Progenitor cell of endocrine pancreas (in vitro differentiated cells): Measurements from ENCODE around the gene NCKAP5. TPM values are rescaled to one million over a fixed set of nuclear protein-coding genes. Genes with fewer than 3 reads are reported as not detected.
A peak's percentile ranks its signal among the peaks of the same experiment; 100 is the strongest.

ENCODE experiments used
- DNase-seq: peaks from one replicate; pipeline ENCODE4 v3.0.0; 2021; ENCODE audit warnings: low spot score; ENCODE audit not compliant: unreplicated experiment
- H3K27ac Mint-ChIP-seq: 2 replicates; pipeline ENCODE4 v1.8.0; 2021; ENCODE audit warnings: mild to moderate bottlenecking, moderate library complexity, mixed read lengths
- H3K27me3 Mint-ChIP-seq: 2 replicates; pipeline ENCODE4 v1.8.0; 2021; ENCODE audit warnings: mixed read lengths
- H3K36me3 Mint-ChIP-seq: 2 replicates; pipeline ENCODE4 v1.8.0; 2022; ENCODE audit warnings: mixed read lengths; ENCODE audit not compliant: insufficient read depth
- H3K4me1 Mint-ChIP-seq: 2 replicates; pipeline ENCODE4 v1.8.0; 2021; ENCODE audit warnings: low read depth, mixed read lengths
- H3K4me3 Mint-ChIP-seq: 2 replicates; pipeline ENCODE4 v1.8.0; 2021; ENCODE audit warnings: low read depth, mild to moderate bottlenecking, moderate library complexity, mixed read lengths
- H3K9me3 Mint-ChIP-seq: 2 replicates; pipeline ENCODE4 v1.8.0; 2021; ENCODE audit warnings: low read depth, mixed read lengths
- total RNA-seq: library from RNA; stranded (reverse); gene quantifications from 2 replicates; pipeline ENCODE4 v1.2.1, GENCODE V29; 2021
- TF ChIP-seq, protein P1 (sequence below): fragments of 200-600 bp; sonication (generic); IDR thresholded peaks from one replicate; pipeline ENCODE4 v1.5.0; 2021; ENCODE audit warnings: antibody characterized with exemption, mild to moderate bottlenecking; ENCODE audit not compliant: unreplicated experiment

Gene NCKAP5
- total RNA-seq, 1 donor from 2014 or later = 1.7 TPM

DNA sequence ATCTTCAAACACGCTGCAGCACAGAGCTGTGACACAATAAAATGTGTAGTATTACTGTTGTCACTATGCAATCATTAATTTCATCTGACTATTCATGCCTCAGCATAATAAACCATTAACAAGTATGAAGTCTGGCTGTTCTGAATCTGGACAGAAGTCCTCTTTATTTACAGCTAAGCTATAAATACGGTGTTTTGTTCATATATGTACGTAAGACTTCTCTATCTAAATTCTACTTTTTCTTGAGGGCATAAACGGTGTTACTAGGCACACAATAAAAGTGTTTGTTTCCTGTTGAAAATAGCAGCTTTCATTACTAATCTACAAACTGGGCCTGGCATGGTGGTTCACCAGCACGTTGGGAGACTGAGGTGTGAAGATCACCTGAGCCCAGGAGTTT is 443.8 kb downstream of the NCKAP5 start:
- H3K4me3 Mint-ChIP-seq = no peak overlapping the region
- no peak for DNase-seq
- peak overlapping the region; percentile 20 for H3K27ac Mint-ChIP-seq
- TF ChIP-seq, protein P1, sequence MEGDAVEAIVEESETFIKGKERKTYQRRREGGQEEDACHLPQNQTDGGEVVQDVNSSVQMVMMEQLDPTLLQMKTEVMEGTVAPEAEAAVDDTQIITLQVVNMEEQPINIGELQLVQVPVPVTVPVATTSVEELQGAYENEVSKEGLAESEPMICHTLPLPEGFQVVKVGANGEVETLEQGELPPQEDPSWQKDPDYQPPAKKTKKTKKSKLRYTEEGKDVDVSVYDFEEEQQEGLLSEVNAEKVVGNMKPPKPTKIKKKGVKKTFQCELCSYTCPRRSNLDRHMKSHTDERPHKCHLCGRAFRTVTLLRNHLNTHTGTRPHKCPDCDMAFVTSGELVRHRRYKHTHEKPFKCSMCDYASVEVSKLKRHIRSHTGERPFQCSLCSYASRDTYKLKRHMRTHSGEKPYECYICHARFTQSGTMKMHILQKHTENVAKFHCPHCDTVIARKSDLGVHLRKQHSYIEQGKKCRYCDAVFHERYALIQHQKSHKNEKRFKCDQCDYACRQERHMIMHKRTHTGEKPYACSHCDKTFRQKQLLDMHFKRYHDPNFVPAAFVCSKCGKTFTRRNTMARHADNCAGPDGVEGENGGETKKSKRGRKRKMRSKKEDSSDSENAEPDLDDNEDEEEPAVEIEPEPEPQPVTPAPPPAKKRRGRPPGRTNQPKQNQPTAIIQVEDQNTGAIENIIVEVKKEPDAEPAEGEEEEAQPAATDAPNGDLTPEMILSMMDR = no peak
- H3K27me3 Mint-ChIP-seq = no peaks in the 10 kb centered on the region
- peaks cover 20% of the 10 kb centered on the region for H3K4me1 Mint-ChIP-seq
- no peaks in the 10 kb centered on the region for H3K36me3 Mint-ChIP-seq
- H3K9me3 Mint-ChIP-seq = no peaks in the 10 kb centered on the region

DNA sequence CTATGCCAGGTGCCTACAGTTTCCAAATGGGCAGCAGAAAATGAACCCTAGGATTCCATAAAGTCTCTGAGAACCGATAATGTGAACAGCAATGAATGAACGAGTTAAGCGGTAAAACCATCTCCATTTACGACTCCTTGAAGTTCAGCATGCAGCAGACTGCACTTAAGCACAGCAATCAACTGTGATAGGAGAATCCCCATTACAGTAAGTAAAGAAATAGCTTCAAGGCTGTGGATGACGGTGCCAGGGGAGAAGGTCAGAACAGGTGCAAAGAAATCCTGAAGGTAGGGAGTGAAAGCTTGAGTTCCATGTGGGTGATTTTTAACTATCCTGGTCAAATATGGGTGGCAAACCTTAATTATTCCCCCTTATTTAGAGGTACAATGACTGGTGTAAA is 444.4 kb downstream of the NCKAP5 start:
- no peaks in the 10 kb centered on the region for H3K9me3 Mint-ChIP-seq
- TF ChIP-seq, protein P1 = no peak
- H3K36me3 Mint-ChIP-seq = no peaks in the 10 kb centered on the region
- H3K27ac Mint-ChIP-seq = no peak overlapping the region
- no peaks in the 10 kb centered on the region for H3K27me3 Mint-ChIP-seq
- H3K4me3 Mint-ChIP-seq = no peak overlapping the region
- H3K4me1 Mint-ChIP-seq = peaks cover 20% of the 10 kb centered on the region
- DNase-seq = no peak

DNA sequence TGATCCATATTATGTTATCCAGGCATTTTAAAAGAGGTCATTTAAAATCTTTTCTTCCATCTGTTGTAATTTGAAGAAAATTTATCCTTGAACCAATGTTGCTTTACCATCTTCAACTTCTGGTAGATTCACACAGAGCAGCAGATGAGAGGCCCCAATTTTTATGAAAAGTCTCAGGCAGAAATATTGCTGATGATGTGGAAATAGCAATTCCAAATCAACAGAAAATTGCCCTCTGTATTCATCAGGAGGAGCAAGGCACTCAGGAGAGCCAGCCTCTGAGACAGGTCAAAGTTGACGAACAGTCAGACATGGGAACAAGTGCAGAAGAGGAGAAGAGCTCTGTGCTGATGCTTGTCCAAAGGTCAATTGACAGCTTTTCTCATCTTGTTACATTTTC is 444.9 kb downstream of the NCKAP5 start:
- Mint-ChIP-seq H3K27ac (no peak overlapping the region), H3K27me3 (no peaks in the 10 kb centered on the region), H3K4me1 (peaks cover 20% of the 10 kb centered on the region), H3K36me3 (no peaks in the 10 kb centered on the region), H3K4me3 (no peak overlapping the region), H3K9me3 (no peaks in the 10 kb centered on the region)
- DNase-seq = no peak
- TF ChIP-seq, protein P1 = no peak

DNA sequence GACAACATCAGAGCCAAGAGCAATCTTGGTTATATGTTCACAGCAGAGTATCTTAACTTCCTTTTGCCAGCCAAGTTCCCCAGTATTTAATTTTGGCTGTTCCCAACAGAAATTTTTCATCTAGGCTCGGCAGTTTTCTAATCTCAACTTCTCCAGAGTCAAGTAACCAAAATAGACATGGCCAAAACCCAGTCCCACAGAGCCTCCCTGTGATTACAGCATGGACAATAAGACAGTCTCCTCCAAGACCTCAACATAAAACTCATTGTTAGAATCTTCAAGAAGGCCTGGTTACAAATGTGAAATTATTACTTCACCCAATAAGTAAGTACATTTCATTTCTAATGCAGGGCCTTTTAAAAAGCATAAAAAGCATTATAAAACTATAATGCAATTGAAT is 445.7 kb downstream of the NCKAP5 start:
- Mint-ChIP-seq H3K9me3 (no peaks in the 10 kb centered on the region), H3K36me3 (no peaks in the 10 kb centered on the region), H3K4me1 (peaks cover 20% of the 10 kb centered on the region), H3K27me3 (no peaks in the 10 kb centered on the region), H3K27ac (no peak overlapping the region), H3K4me3 (no peak overlapping the region)
- no peak for DNase-seq
- TF ChIP-seq, protein P1 = no peak

DNA sequence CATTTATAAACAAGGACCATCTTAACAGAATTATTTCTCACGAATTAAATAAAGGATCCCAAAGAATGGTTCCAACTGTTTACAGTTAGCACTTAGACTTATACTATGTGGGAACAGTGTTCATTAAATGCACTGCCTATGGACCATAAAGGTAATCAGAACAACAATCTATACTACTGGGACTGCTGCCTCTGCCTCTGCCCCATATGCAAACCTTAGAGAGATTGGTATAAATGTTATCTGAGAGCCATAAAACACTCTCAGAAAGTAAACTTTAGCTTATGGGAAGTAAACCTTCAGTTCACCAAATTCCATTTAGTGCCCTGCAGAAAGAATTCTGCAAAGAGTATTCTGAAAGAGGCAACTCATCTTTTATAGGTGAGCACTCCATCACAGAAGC is 448.0 kb downstream of the NCKAP5 start:
- H3K4me3 Mint-ChIP-seq = no peak overlapping the region
- H3K27me3 Mint-ChIP-seq = no peaks in the 10 kb centered on the region
- H3K36me3 Mint-ChIP-seq = no peaks in the 10 kb centered on the region
- no peak overlapping the region for H3K27ac Mint-ChIP-seq
- H3K4me1 Mint-ChIP-seq = peaks cover 20% of the 10 kb centered on the region
- TF ChIP-seq, protein P1 = no peak
- no peaks in the 10 kb centered on the region for H3K9me3 Mint-ChIP-seq
- no peak for DNase-seq
